T-helper 17 cell (primary cell): ENCODE measurements around the gene SP140L. TPM values are rescaled to one million over a fixed set of nuclear protein-coding genes. Genes with fewer than 3 reads are reported as not detected.
A peak's percentile ranks its signal among the peaks of the same experiment; 100 is the strongest.

Experiments used
- ATAC-seq: fragments of 150-1000 bp; cut with Tn5 transposase; 2 replicates; pipeline ENCODE4 v1.10.0; 2021; ENCODE audit warnings: mild to moderate bottlenecking, moderate library complexity
- DNase-seq, 3 donors: peaks; one replicate each; pipeline versions ENCODE4 v3.0.0 to v3.0.0-alpha.2; 2020 to 2021
- H3K9me3 ChIP-seq: one replicate; pipeline ENCODE4 v1.7.0; 2013; ENCODE audit warnings: low read length, mild to moderate bottlenecking; ENCODE audit not compliant: control insufficient read depth, poor library complexity, severe bottlenecking
- H3K27ac Mint-ChIP-seq: one replicate; pipeline ENCODE4 v1.8.0; 2022; ENCODE audit warnings: mild to moderate bottlenecking, moderate library complexity, mixed read lengths
- H3K27me3 Mint-ChIP-seq: one replicate; pipeline ENCODE4 v1.8.0; 2022; ENCODE audit warnings: mixed read lengths
- H3K36me3 Mint-ChIP-seq: one replicate; pipeline ENCODE4 v1.8.0; 2022; ENCODE audit warnings: low read depth, mixed read lengths
- H3K4me1 Mint-ChIP-seq: one replicate; pipeline ENCODE4 v1.8.0; 2022; ENCODE audit warnings: mild to moderate bottlenecking, mixed read lengths
- H3K4me3 Mint-ChIP-seq: one replicate; pipeline ENCODE4 v1.8.0; 2022; ENCODE audit warnings: mild to moderate bottlenecking, moderate library complexity, mixed read lengths
- total RNA-seq, 4 donors: library from RNA in 2 of 4; stranded (reverse) in 2 of 4; gene quantifications; one replicate each; pipeline ENCODE4 v1.2.3 and lab custom pipeline; 2022 to 2026

SP140L gene
- total RNA-seq, 2 donors from 2014 or later: 64.7 to 85.6 TPM

DNA sequence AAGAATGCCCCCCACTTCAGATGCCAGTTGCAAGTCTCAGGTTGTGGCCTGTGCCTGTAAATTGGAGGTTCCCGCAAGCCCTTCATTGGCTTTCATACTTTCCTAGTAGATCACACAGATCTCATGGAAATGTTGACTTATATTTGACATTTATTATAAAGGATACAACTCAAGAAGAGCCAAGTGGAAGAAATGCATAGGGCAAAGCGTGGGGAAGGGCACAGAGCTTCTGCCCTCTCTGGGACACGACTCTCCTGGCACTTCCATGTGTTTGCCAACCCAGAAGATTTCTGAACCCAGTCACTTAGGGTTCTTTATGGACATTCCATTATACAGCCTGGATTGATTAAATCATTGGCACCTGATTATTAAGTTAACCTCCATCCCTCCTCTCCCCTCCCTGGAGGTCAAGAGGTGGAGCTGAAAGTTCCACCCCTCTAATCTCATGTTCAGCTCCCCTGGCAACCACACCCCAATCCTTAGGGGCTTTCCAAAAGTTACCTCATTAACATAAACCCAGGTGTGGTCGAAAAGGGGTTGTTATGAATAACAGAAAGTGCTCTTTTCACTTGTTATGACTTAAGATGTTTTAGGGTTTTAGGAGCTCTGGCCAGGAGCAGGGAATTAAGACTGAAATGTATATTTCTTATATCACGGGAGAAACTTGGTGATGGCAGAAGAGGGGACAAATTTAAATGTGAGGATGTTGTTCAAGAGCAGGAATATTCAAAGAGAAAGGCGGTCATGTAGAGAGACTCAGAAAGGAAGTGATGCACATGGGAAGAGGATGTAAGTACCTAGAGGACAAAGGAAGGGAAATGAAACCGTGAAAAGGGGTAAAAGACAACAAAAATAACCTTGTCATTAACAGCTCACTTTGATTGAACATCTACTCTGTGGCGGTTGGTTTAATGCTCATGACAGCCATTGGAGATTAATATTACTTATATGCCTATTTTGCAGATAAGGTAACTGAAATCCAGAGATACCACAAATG lies 120.8 kb downstream of the SP140L start:
- Mint-ChIP-seq H3K27me3 (no peaks in the 10 kb centered on the region), H3K27ac (peak overlapping the region; percentile 86), H3K4me1 (peaks cover 39% of the 10 kb centered on the region), H3K36me3 (peaks cover 30% of the 10 kb centered on the region), H3K4me3 (peak overlapping the region; percentile 75)
- H3K9me3 ChIP-seq: no peaks in the 10 kb centered on the region
- DNase-seq: no peak
- peak; percentile 91 for ATAC-seq

GRCh38 chr2:230449901-230450467 lies 123.0 kb downstream of the SP140L start:
- ATAC-seq: no peak
- Mint-ChIP-seq H3K4me1 (peaks cover 46% of the 10 kb centered on the region), H3K36me3 (peaks cover 37% of the 10 kb centered on the region), H3K27ac (peak overlapping the region; percentile 86), H3K4me3 (no peak overlapping the region), H3K27me3 (no peaks in the 10 kb centered on the region)
- no peak for DNase-seq
- no peaks in the 10 kb centered on the region for H3K9me3 ChIP-seq

DNA sequence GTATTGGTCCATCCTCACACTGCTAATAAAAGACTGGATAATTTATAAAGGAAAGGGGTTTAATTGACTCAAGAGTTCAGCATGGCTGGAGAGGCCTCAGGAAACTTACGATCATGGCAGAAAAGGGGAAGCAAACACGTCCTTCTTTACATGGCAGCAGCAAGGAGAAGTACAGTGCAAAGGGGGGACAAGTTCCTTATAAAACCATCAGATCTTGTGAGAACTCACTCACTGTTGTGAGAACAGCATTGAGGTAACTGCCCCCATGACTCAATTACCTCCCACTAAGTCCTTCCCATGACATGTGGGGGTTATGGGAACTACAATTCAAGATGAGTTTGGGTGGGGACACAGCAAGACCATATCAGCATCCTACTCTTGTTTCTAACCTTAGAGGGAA lies 126.0 kb downstream of the SP140L start:
- no peak overlapping the region for H3K27ac Mint-ChIP-seq
- no peak for ATAC-seq
- no peaks in the 10 kb centered on the region for H3K27me3 Mint-ChIP-seq
- no peak for DNase-seq
- peaks cover 37% of the 10 kb centered on the region for H3K4me1 Mint-ChIP-seq
- H3K4me3 Mint-ChIP-seq: no peak overlapping the region
- no peaks in the 10 kb centered on the region for H3K9me3 ChIP-seq
- peaks cover 28% of the 10 kb centered on the region for H3K36me3 Mint-ChIP-seq

Other genes starting within 250 kb of the SP140L start
- gene SP110, start 107.2 kb upstream of the SP140L start, total RNA-seq: 10 to 100 TPM; 72.5 to 77.1 TPM
- gene SP140, start 101.5 kb upstream of the SP140L start, total RNA-seq: 10 to 100 TPM; 67.2 to 68.2 TPM
- gene SP100, start 89.0 kb downstream of the SP140L start, total RNA-seq: 100 to 1,000 TPM; 220 to 246 TPM